Measurements from ENCODE around the gene SSBP2. TPM values are rescaled to one million over a fixed set of nuclear protein-coding genes. Genes with fewer than 3 reads are reported as not detected.
A peak's percentile ranks its signal among the peaks of the same experiment; 100 is the strongest.

Gene SSBP2
- total RNA-seq, 2 experiments from 2014 or later = 11.7 to 12.9 TPM

DNA sequence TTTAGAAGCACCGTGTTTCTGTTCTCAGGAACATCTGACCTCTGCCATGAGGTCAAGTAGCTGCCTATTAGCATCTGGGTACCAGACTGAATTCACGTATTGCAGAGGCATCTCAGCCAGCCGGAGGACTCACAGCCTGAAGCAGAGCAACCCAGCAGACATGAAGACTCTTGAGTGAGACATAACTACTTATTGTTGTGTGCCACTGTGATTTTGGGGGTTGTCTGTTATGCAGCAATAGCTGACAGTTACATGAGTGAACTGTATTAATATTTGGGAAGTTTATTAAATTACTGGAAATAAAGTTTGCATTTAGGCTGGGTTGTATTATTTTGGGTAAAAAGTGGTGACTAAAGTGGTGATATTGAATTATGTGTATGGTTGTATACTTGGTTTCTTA, 355.6 kb downstream of the SSBP2 start:
- ATAC-seq (no peak), DNase-seq (no peak)
- H3K27me3 Mint-ChIP-seq = peaks cover 57% of the 10 kb centered on the region
- H3K27ac Mint-ChIP-seq = no peak overlapping the region
- peaks cover 4% of the 10 kb centered on the region for H3K9me3 Mint-ChIP-seq
- POLR2A ChIA-PET = no interaction called here
- no peak overlapping the region for H3K4me3 Mint-ChIP-seq
- intact Hi-C loops (cut with micrococcal nuclease) = no loop called here
- CTCF ChIA-PET = interaction anchor here (0.6 kb wide), 1 partner anchor 351 kb away, joined by 3 read pairs; no protein-coding TSS in a partner anchor
- H3K4me1 Mint-ChIP-seq (ENCODE audit: low read depth) = peaks cover 4% of the 10 kb centered on the region
- TF ChIP-seq, protein P1, sequence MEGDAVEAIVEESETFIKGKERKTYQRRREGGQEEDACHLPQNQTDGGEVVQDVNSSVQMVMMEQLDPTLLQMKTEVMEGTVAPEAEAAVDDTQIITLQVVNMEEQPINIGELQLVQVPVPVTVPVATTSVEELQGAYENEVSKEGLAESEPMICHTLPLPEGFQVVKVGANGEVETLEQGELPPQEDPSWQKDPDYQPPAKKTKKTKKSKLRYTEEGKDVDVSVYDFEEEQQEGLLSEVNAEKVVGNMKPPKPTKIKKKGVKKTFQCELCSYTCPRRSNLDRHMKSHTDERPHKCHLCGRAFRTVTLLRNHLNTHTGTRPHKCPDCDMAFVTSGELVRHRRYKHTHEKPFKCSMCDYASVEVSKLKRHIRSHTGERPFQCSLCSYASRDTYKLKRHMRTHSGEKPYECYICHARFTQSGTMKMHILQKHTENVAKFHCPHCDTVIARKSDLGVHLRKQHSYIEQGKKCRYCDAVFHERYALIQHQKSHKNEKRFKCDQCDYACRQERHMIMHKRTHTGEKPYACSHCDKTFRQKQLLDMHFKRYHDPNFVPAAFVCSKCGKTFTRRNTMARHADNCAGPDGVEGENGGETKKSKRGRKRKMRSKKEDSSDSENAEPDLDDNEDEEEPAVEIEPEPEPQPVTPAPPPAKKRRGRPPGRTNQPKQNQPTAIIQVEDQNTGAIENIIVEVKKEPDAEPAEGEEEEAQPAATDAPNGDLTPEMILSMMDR (IDR thresholded peaks at IDR 0.05) = no peak
- no peaks in the 10 kb centered on the region for H3K36me3 Mint-ChIP-seq (ENCODE audit: low read depth)

DNA sequence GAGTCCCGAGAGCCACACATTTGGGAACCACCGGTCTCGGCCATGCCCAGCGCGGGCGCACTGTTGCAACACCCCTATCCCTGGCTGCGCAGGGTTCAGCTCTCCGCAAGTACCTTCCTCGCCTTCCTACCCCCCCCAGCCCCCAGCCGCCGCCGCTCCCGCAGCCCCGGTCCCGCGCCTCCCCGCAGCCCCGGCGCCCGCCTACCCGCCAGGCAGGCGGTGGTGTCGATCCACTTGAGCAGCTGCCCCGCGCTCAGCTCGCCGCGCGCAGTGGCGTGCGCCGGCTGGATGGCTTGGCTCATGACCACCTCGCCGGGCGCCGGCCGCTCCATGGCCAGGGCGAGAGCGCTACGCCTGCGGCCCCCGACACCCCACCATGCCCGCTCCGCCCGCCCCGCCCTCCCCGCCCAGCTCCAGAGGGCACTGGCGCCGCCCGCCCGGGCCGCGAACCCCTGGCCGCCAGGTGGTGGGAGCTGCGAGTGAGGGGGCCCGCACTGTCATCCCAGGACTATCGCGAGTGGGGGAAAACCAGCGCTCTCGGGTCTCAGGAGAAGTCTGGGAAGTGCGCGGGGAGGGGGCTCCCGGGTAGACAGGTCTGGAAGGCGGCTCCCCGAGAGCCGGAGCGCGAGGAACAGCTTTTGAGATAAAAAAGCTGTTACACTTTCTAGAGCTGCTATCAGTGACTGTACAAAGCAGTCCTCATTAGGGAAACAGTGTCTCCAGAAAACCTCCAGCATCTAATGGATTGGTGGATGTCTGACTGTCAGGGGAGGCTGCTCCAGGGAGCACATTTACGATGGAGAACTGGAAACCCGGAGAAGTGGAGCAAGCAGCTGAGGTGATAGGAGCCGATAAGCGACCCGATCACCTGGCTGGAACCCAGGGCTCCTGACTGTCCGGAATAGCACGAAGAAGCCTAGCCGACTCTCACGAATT, 356.8 kb downstream of the SSBP2 start, which contains the start of gene ACOT12:
Gene ACOT12, minus strand, starts transcription at position 352 of the 936 bp plus-strand sequence. Its CDS starts 20 bp downstream, at position 332.
- Mint-ChIP-seq H3K9me3 (peaks cover 4% of the 10 kb centered on the region), H3K27me3 (peaks cover 51% of the 10 kb centered on the region), H3K4me3 (peak within 1 kb of the TSS; percentile 49), H3K27ac (no peak within 1 kb of the TSS), H3K4me1 (ENCODE audit: low read depth) (peaks cover 4% of the 10 kb centered on the region), H3K36me3 (ENCODE audit: low read depth) (no peaks in the 10 kb centered on the region)
- CTCF ChIA-PET = interaction anchor here (1.4 kb wide), 1 partner anchor 34 kb away, joined by 3 read pairs; no protein-coding TSS in a partner anchor
- peak; percentile 27 for ATAC-seq
- TF ChIP-seq, protein P1 (IDR thresholded peaks at IDR 0.05) = no peak
- DNase-seq = no peak
- intact Hi-C loops (cut with micrococcal nuclease) = no loop called here
- POLR2A ChIA-PET = interaction anchor here (1.2 kb wide), 1 partner anchor 13 kb away, joined by 3 read pairs; no protein-coding TSS in a partner anchor

DNA sequence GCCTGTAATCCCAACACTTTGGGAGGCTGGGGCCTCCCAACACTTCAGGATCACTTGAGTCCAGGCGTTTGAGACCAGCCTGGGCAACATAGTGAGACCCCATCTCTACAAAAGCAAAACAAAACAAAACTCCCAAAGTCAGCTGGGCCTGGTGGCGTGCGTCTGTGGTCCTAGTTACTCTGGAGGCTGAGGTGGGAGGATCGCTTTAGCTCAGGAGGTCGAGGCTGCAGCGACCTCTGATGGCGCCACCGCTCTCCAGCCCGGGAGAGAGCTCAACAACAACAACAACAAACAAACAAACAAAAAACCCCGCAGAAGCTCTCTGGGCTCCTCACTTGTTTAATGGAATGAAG, 357.5 kb downstream of the SSBP2 start:
- no peak for DNase-seq
- H3K27me3 Mint-ChIP-seq = peaks cover 52% of the 10 kb centered on the region
- ChIA-PET CTCF (interaction anchor here (1.4 kb wide), 1 partner anchor 35 kb away, joined by 3 read pairs; no protein-coding TSS in a partner anchor), POLR2A (interaction anchor here (1.2 kb wide), 1 partner anchor 12 kb away, joined by 3 read pairs; no protein-coding TSS in a partner anchor)
- H3K4me3 Mint-ChIP-seq = peak overlapping the region; percentile 49
- no peaks in the 10 kb centered on the region for H3K36me3 Mint-ChIP-seq (ENCODE audit: low read depth)
- H3K4me1 Mint-ChIP-seq (ENCODE audit: low read depth) = peaks cover 4% of the 10 kb centered on the region
- peaks cover 4% of the 10 kb centered on the region for H3K9me3 Mint-ChIP-seq
- TF ChIP-seq, protein P1 (IDR thresholded peaks at IDR 0.05) = no peak
- no peak for ATAC-seq
- intact Hi-C loops (cut with micrococcal nuclease) = no loop called here
- H3K27ac Mint-ChIP-seq = no peak overlapping the region

DNA sequence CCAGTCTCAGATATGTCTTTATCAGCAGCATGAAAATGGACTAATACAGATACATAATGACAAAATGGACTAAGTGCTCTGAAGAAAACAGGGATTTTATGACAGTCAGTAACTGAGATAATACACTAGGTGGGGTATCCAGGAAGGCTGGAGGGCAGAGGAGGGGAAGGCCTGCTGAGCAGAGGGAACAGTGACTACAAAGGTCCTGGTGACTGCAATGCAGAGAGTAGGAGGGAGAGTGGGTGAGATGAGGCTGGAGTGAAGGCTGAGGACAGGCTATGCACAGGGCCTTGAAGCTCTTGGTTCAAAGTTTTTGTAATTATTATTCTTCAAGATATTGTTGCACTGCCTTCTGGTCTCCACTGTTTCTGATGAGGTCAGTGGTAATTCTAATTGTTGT, 361.9 kb downstream of the SSBP2 start:
- Mint-ChIP-seq H3K4me3 (no peak overlapping the region), H3K27me3 (peaks cover 31% of the 10 kb centered on the region), H3K36me3 (ENCODE audit: low read depth) (no peaks in the 10 kb centered on the region), H3K9me3 (no peaks in the 10 kb centered on the region), H3K27ac (no peak overlapping the region), H3K4me1 (ENCODE audit: low read depth) (peaks cover 4% of the 10 kb centered on the region)
- intact Hi-C loops (cut with micrococcal nuclease) = no loop called here
- ATAC-seq = no peak
- TF ChIP-seq, protein P1 (IDR thresholded peaks at IDR 0.05) = no peak
- DNase-seq = no peak
- POLR2A ChIA-PET = no interaction called here
- CTCF ChIA-PET = no interaction called here

DNA sequence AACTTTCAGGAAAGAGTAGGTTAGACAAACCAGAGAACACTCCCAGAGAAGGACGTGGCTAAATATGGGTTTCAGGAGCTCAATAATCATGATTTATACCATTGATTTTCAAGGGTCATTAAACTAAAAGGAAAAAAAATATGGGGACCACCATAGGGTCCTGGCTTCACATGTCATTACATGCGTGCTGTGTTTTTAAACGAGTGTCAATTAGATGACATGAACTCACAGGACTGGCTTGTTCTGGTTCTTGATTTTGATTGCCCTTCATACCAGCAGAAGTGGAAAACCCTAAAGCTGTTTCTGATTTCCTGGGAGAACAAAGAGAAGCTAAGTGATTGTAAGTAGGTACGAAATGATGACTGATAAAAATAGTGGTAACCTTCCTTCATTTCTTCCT, 362.7 kb downstream of the SSBP2 start:
- CTCF ChIA-PET = no interaction called here
- H3K36me3 Mint-ChIP-seq (ENCODE audit: low read depth) = no peaks in the 10 kb centered on the region
- H3K4me1 Mint-ChIP-seq (ENCODE audit: low read depth) = no peaks in the 10 kb centered on the region
- no peak overlapping the region for H3K4me3 Mint-ChIP-seq
- ATAC-seq (no peak), DNase-seq (no peak)
- TF ChIP-seq, protein P1 (IDR thresholded peaks at IDR 0.05) = no peak
- intact Hi-C loops (cut with micrococcal nuclease) = no loop called here
- H3K9me3 Mint-ChIP-seq = no peaks in the 10 kb centered on the region
- H3K27me3 Mint-ChIP-seq = peaks cover 26% of the 10 kb centered on the region
- no peak overlapping the region for H3K27ac Mint-ChIP-seq
- POLR2A ChIA-PET = no interaction called here
